GM12892 (cell line): ENCODE measurements around the gene DCUN1D1.

Experiments used
- POLR2A ChIP-seq: IDR thresholded peaks from 2 replicates; pipeline ENCODE4 v1.6.1; 2011; ENCODE audit warnings: low read depth, low read length, control low read depth
- POLR2AphosphoS5 ChIP-seq: IDR thresholded peaks from 2 replicates; pipeline ENCODE4 v1.6.1; 2011; ENCODE audit warnings: low read depth, low read length, control low read depth

DNA sequence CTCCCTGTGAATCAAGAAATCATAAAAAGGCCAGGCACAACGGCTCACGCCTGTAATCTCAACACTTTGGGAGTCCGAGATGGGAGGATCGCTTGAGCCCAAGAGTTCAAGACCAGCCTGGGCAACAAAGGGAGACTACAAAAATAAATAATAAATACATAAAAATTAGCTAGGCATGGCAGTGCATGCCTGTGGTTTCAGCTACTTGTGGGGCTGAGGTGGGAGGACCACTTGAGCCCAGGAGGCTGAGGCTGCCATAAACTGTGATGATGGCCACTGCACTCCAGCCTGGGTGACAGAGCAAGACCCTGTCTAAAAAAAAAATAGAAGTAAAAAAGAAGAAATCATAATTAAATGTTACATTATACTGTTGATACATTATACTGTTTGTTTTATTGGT lies 28.0 kb upstream of the DCUN1D1 start:
- no peak for TF ChIP-seq POLR2A
- TF ChIP-seq POLR2AphosphoS5, result no peak
